Non-pigmented ciliary epithelial cell (primary cell): ENCODE data around the gene PLPP1.
"Not testable (repeated sequence)": the region's sequence is repeated elsewhere in the genome, so short reads cannot be mapped to it uniquely, and the experiment has no call there.

Source experiments
- DNase-seq: peaks from one replicate; pipeline ENCODE4 v3.0.0-alpha.2; 2010; ENCODE audit warnings: low read depth

Gene PLPP1

GRCh38 chr5:55544341-55544740 is 9.6 kb upstream of the PLPP1 start:
- DNase-seq: no peak

- no peak for DNase-seq
These were observed 6.4 kb upstream of the PLPP1 start for GRCh38 chr5:55541056-55541635.

DNA sequence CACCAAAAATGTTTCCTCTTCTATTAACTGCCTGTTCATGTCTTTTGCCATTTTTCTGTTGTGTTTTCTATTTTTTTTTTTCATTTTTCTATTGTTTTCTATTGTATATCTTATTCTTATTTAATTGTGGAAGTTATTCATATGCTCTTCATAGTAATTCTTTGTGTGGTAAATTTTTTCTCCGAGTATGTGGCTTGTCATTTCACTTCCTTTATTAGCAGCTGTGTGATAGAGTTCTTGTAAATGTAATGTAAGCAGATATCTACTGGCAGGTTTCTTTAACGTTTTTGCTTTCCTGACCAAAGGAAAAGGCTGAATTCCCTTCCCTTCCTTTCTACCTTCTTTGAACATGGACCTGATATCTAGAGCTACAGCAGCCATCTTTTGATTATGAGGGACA is 5.8 kb upstream of the PLPP1 start:
- DNase-seq: no peak

DNA sequence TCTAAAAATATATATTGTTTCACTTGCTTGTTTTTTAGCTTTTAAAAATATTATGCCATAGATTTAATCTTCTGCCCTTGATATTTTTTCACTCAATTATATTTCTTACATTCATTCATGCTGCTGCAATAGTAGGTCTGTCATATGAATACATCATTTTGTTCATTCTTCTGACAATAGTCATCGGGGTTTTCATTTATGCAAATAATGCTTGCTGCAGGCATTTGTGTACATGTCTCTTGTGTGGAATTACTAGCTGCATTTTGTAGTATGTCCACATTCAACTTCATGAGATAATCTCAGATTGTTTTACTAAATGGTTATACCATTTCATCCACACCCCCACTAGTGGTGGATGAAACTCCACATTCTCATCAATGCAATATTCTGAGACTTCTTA is 5.3 kb upstream of the PLPP1 start:
- DNase-seq: no peak

DNA sequence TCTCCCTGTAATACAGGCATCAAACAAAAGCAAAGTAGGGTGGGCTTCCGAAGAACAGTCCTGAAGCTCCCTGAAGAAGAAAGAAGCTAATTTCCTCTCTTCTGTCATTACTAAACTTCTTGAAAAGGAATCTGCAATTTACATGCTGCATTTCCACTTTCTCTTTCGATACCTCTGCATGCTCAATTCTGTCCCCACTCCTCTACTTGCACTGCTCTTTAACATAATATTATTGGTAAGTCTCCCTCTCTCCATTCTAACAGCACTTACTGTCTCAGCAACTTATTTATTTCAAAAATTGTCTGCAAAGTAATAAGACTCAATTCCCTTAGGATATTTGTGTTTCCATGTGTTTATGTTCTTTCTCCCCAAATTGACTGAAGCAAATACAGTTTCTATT is 3.9 kb upstream of the PLPP1 start:
- DNase-seq: no peak

GRCh38 chr5:55537315-55537714 is 2.6 kb upstream of the PLPP1 start:
- not testable (repeated sequence) for DNase-seq

GRCh38 chr5:55535199-55535905 is 588 bp upstream of the PLPP1 start:
- no peak for DNase-seq

DNA sequence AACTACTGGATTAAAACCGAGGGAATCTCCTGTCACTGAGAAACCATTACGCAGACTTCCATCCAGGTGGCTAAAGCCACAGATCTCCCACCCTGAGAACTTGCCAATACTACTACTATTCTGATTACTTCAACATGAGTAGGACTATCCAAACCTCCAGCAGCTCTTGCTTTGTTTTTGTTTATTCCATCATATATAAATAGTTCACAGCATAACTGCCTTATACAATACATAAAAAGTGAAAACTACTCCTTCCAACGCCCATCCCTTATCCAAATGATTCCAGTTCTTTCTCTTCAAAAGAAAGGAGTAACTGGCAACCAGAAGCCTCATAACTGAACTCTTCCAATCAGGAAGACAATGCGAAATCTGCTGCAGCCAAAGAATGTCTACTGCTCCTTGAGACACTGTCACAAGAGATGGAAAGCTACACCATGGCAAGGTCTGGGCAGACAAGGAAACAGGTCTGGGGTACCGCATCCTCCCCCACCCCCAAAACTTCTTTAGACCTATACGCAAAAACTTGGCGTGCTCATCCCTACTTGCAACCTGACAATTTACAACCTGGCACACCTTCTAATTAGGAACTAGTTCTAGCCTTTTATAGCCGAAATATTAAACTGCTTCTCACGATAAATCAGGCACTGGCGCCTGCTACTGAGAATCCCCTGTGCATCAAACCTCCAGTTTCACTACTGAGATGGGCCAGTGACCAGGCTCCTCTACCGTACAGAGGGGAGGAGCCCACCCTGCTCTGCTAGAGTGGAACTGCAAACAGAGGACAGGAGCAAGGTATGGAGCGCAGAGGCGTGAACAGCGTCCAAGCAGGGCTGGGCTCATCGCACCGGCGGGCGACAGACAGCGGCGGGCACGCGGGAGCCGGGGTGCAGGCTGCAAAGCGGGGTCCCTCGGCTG is 986 bp downstream of the PLPP1 start:
- DNase-seq: no peak

GRCh38 chr5:55530669-55531068 is 4.1 kb downstream of the PLPP1 start:
- DNase-seq: no peak

- DNase-seq: no peak
These were observed 9.9 kb downstream of the PLPP1 start for GRCh38 chr5:55524816-55525215.

- no peak for DNase-seq
These were observed 11.5 kb downstream of the PLPP1 start for GRCh38 chr5:55523293-55523692.

DNA sequence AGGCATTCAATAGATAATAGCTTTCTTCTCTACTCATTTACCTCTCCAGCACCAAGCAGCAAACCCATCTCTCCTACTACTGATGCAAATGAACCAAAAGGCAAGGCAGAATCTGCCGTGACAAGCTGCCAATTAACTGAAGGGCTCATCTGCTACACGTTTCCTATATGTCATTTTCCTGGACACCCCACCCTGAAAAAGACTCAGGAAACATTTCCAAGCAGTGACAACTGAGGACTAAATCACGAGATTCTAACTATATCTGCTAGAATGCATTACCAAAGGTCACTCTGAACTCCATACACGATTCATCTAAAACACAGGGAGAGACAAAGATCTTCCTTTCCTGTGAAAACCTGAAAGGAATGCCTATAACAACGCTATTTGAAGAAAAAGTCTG is 12.9 kb downstream of the PLPP1 start:
- DNase-seq: no peak

- no peak for DNase-seq
These were observed 14.5 kb downstream of the PLPP1 start for GRCh38 chr5:55520117-55520839.

DNA sequence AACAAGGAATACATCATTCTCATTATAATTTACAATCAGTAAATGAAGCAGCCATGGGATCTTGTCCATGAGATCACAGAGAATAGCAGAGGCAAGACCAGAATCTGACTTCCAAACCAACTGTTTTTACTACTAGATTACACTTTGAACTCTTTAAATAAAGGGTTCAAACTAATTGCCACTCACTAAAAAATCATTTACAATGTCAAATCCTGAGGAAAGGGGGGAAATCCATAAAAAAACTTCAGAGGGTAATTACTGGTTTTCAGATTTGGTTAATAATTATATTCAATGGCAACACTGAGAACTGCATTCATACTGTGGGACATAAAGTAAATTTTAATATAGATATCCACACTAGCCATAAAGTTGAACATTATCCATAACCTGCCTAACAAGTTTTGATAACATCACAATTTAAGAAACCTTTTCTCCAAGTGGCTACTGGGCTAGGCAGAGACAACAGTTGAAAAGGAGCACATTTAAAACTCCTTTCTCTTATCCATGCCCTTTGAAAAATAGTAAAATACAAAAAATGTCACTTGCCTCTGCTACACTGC is 15.9 kb downstream of the PLPP1 start:
- no peak for DNase-seq

GRCh38 chr5:55517804-55518203 is 17.0 kb downstream of the PLPP1 start:
- DNase-seq: no peak

DNA sequence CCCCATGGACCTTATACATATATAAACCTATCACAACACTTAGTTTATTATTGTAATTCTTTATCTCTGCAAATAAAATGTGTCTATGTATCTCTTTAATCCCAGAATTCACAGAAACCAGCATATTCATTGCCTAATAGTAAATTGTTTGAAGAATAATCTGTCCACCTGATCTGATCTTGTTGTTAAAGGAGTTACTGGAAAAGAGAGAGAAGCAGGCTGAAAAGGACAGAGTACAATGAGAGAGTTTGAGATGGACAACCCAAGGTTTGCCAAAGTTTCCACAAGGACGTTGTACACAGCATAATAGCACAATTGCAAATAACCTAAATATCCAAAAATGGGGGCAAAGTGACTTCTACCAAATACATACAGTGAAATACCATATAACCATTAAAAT is 23.8 kb downstream of the PLPP1 start:
- DNase-seq: no peak

DNA sequence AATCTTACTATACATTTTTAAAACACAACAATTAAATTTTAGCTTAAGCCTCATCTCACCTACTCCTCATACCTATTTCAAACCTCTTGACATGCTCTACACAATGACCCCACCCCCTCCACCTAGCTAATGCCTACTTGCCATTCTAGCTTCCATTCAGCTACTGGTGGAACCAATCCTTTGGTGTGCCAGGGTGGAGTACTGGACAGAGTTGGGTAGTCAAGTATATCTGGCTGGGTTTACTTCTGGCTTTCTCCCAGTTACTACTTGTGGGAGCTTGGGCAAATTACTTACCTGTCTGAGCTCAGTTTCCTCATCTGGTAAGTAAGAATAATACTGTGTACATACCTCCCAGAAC is 24.3 kb downstream of the PLPP1 start:
- no peak for DNase-seq

GRCh38 chr5:55509796-55510522 is 24.8 kb downstream of the PLPP1 start:
- DNase-seq: no peak

GRCh38 chr5:55509097-55509496 is 25.7 kb downstream of the PLPP1 start:
- DNase-seq: no peak

DNA sequence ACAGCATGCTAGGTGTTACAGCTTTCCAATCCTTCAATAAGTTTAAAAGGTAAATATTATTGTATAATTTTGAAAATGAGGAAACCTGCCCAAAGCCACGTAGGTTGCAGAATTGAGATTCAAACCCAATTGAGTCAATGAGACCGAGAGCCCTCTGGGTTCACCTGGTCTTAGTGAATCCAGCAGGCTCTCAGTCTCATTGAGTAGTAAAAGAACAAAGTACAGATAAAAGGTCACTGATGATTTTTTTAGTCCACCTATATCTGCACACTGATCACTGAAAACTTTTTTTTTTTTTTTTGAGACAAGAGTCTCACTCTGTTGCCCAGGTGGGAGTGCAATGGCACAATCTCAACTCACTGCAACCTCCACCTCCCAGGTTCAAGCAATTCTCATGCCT is 27.2 kb downstream of the PLPP1 start:
- DNase-seq: no peak

- DNase-seq: not testable (repeated sequence)
These were observed 29.1 kb downstream of the PLPP1 start for GRCh38 chr5:55505711-55506110.
